NCI-H1417 (cell line): Measurements from ENCODE around the gene RPL7A.
"Not testable (repeated sequence)": the region's sequence is repeated elsewhere in the genome, so short reads cannot be mapped to it uniquely, and the experiment has no call there.

Source experiments
- DNase-seq, 3 experiments: peaks; one replicate each; lab custom pipeline; 2025; lab: John Stamatoyannopoulos, UW

RPL7A gene

GRCh38 chr9:133347985-133348717 is at the start of gene RPL7A, which contains the start of gene MED22:
TSS of gene RPL7A (plus strand) at chr9:133348218. CDS start at chr9:133348244, 26 bp downstream.
TSS of gene MED22 (minus strand) at chr9:133348131. CDS start at chr9:133346662, 1,469 bp downstream.
- DNase-seq: peak; percentile 84 to 99 (median 96)

GRCh38 chr9:133299996-133300395 is 48.0 kb upstream of the RPL7A start:
- DNase-seq: not testable (repeated sequence)

GRCh38 chr9:133301253-133302230 is 46.5 kb upstream of the RPL7A start:
- no peak for DNase-seq

- DNase-seq: no peak
These were observed 44.5 kb upstream of the RPL7A start for GRCh38 chr9:133303266-133304157.

- DNase-seq: no peak
These were observed 43.9 kb upstream of the RPL7A start for GRCh38 chr9:133304158-133304470.

- DNase-seq: no peak
These were observed 43.3 kb upstream of the RPL7A start for GRCh38 chr9:133304477-133305377.

- no peak for DNase-seq
These were observed 42.3 kb upstream of the RPL7A start for GRCh38 chr9:133305731-133306130.

- DNase-seq: no peak
These were observed 41.5 kb upstream of the RPL7A start for GRCh38 chr9:133306242-133307204.

GRCh38 chr9:133307301-133307700 is 40.7 kb upstream of the RPL7A start:
- no peak for DNase-seq

GRCh38 chr9:133309608-133310007 is 38.4 kb upstream of the RPL7A start:
- DNase-seq: no peak

- DNase-seq: no peak
These were observed 32.0 kb upstream of the RPL7A start for GRCh38 chr9:133315997-133316396.

- DNase-seq: not testable (repeated sequence)
These were observed 30.5 kb upstream of the RPL7A start for GRCh38 chr9:133317551-133317950.

GRCh38 chr9:133320421-133320881 is 27.6 kb upstream of the RPL7A start:
- DNase-seq: no peak

- DNase-seq: no peak
These were observed 26.5 kb upstream of the RPL7A start for GRCh38 chr9:133321411-133321935.

GRCh38 chr9:133322701-133323100 is 25.3 kb upstream of the RPL7A start:
- no peak for DNase-seq

GRCh38 chr9:133323211-133323610 is 24.8 kb upstream of the RPL7A start:
- no peak for DNase-seq

GRCh38 chr9:133323991-133324703 is 23.9 kb upstream of the RPL7A start:
- no peak for DNase-seq

- DNase-seq: not testable (repeated sequence)
These were observed 21.0 kb upstream of the RPL7A start for GRCh38 chr9:133327021-133327420.
